NB4 (cell line): ENCODE data around the gene GUCA2B.

ENCODE experiments used
- MYC ChIP-seq: IDR thresholded peaks from 2 replicates; pipeline ENCODE4 v1.6.1; 2011; ENCODE audit warnings: low read depth, low read length
- TF ChIP-seq, protein P1 (sequence below): IDR thresholded peaks from one replicate; pipeline ENCODE4 v1.5.1; 2012; ENCODE audit warnings: low read depth, low read length
- TF ChIP-seq, protein P2 (sequence below): IDR thresholded peaks from 2 replicates; pipeline ENCODE4 v1.6.1; 2011; ENCODE audit warnings: low read depth, low read length

DNA sequence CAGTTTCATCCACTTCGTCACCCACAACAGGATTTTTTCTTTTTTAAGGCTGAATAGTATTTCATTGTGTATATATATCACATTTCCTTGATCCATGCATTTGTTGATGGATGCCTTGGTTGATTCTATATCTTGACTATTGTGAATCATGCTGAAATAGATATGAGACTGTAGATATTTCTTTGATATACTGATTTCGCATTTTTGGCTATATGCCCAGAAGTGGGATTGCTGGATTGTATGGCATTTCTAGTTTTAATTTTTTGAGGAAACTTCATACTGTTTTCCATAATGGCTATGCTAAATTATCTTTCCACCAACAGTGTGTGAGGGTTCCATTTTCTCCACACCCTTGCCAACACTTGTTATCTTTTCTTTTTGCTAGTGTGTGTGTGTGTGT, 5.0 kb downstream of the GUCA2B start:
- TF ChIP-seq, protein P1, sequence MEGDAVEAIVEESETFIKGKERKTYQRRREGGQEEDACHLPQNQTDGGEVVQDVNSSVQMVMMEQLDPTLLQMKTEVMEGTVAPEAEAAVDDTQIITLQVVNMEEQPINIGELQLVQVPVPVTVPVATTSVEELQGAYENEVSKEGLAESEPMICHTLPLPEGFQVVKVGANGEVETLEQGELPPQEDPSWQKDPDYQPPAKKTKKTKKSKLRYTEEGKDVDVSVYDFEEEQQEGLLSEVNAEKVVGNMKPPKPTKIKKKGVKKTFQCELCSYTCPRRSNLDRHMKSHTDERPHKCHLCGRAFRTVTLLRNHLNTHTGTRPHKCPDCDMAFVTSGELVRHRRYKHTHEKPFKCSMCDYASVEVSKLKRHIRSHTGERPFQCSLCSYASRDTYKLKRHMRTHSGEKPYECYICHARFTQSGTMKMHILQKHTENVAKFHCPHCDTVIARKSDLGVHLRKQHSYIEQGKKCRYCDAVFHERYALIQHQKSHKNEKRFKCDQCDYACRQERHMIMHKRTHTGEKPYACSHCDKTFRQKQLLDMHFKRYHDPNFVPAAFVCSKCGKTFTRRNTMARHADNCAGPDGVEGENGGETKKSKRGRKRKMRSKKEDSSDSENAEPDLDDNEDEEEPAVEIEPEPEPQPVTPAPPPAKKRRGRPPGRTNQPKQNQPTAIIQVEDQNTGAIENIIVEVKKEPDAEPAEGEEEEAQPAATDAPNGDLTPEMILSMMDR: no peak
- TF ChIP-seq MYC: no peak
- TF ChIP-seq, protein P2, sequence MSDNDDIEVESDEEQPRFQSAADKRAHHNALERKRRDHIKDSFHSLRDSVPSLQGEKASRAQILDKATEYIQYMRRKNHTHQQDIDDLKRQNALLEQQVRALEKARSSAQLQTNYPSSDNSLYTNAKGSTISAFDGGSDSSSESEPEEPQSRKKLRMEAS: no peak
